Glutamatergic neuron (in vitro differentiated cells): ENCODE data around the gene PLA2G7. TPM values are rescaled to one million over a fixed set of nuclear protein-coding genes. Genes with fewer than 3 reads are reported as not detected.

Source experiments
- DNase-seq: peaks from one replicate; pipeline ENCODE4 v3.0.0; 2022
- H3K27ac Mint-ChIP-seq: one replicate; pipeline ENCODE4 v1.8.0; 2020; ENCODE audit warnings: mild to moderate bottlenecking, mixed read lengths, inconsistent platforms; ENCODE audit not compliant: unreplicated experiment
- H3K27me3 Mint-ChIP-seq: one replicate; pipeline ENCODE4 v1.8.0; 2020; ENCODE audit warnings: mild to moderate bottlenecking, moderate library complexity, mixed read lengths, inconsistent platforms; ENCODE audit not compliant: unreplicated experiment
- H3K36me3 Mint-ChIP-seq: one replicate; pipeline ENCODE4 v1.8.0; 2020; ENCODE audit warnings: mild to moderate bottlenecking, mixed read lengths, inconsistent platforms; ENCODE audit not compliant: unreplicated experiment
- H3K4me1 Mint-ChIP-seq: one replicate; pipeline ENCODE4 v1.8.0; 2020; ENCODE audit warnings: mild to moderate bottlenecking, low read depth, mixed read lengths, inconsistent platforms; ENCODE audit not compliant: unreplicated experiment
- H3K4me3 Mint-ChIP-seq: one replicate; pipeline ENCODE4 v1.8.0; 2020; ENCODE audit warnings: mild to moderate bottlenecking, mixed read lengths, inconsistent platforms; ENCODE audit not compliant: unreplicated experiment
- H3K9me3 Mint-ChIP-seq: one replicate; pipeline ENCODE4 v1.8.0; 2020; ENCODE audit warnings: mild to moderate bottlenecking, moderate library complexity, mixed read lengths, inconsistent platforms; ENCODE audit not compliant: unreplicated experiment
- CTCF ChIP-seq: fragments of 200-600 bp; sonication (generic); IDR thresholded peaks from one replicate; pipeline ENCODE4 v1.5.0; 2021; ENCODE audit not compliant: partially characterized antibody, unreplicated experiment
- total RNA-seq: library from RNA; stranded (reverse); fragmentation: NEBNext Ultra II Directional; extraction: Animal tissue kit (Norgen Biotek cat#: 25700); gene quantifications from one replicate; pipeline ENCODE4 v1.2.1, GENCODE V29; 2021; ENCODE audit not compliant: unreplicated experiment

PLA2G7 gene
- total RNA-seq, 1 donor from 2014 or later, result 0.44 TPM

GRCh38 chr6:46711491-46711890, 23.7 kb downstream of the PLA2G7 start:
- TF ChIP-seq CTCF, result no peak
- DNase-seq, result no peak
- Mint-ChIP-seq H3K27ac (no peak overlapping the region), H3K36me3 (no peaks in the 10 kb centered on the region), H3K4me1 (no peaks in the 10 kb centered on the region), H3K4me3 (no peak overlapping the region), H3K27me3 (peaks cover 2% of the 10 kb centered on the region), H3K9me3 (no peaks in the 10 kb centered on the region)

GRCh38 chr6:46706464-46706863, 28.7 kb downstream of the PLA2G7 start:
- H3K4me3 Mint-ChIP-seq, result no peak overlapping the region
- no peak for DNase-seq
- H3K36me3 Mint-ChIP-seq, result no peaks in the 10 kb centered on the region
- TF ChIP-seq CTCF, result no peak
- no peaks in the 10 kb centered on the region for H3K9me3 Mint-ChIP-seq
- H3K4me1 Mint-ChIP-seq, result no peaks in the 10 kb centered on the region
- peaks cover 2% of the 10 kb centered on the region for H3K27me3 Mint-ChIP-seq
- H3K27ac Mint-ChIP-seq, result no peak overlapping the region

- Mint-ChIP-seq H3K36me3 (no peaks in the 10 kb centered on the region), H3K9me3 (no peaks in the 10 kb centered on the region), H3K27me3 (peaks cover 2% of the 10 kb centered on the region), H3K27ac (no peak overlapping the region), H3K4me3 (no peak overlapping the region), H3K4me1 (no peaks in the 10 kb centered on the region)
- no peak for DNase-seq
- TF ChIP-seq CTCF, result no peak
These were observed 30.6 kb downstream of the PLA2G7 start for GRCh38 chr6:46704562-46704961.

GRCh38 chr6:46699970-46700369, 35.2 kb downstream of the PLA2G7 start:
- Mint-ChIP-seq H3K4me3 (no peak overlapping the region), H3K9me3 (no peaks in the 10 kb centered on the region), H3K27me3 (no peaks in the 10 kb centered on the region), H3K4me1 (no peaks in the 10 kb centered on the region), H3K27ac (no peak overlapping the region), H3K36me3 (no peaks in the 10 kb centered on the region)
- no peak for TF ChIP-seq CTCF
- DNase-seq, result no peak

GRCh38 chr6:46690911-46691451, 44.2 kb downstream of the PLA2G7 start:
- TF ChIP-seq CTCF, result no peak
- no peak for DNase-seq
- Mint-ChIP-seq H3K9me3 (no peaks in the 10 kb centered on the region), H3K4me3 (no peak overlapping the region), H3K27me3 (no peaks in the 10 kb centered on the region), H3K36me3 (no peaks in the 10 kb centered on the region), H3K4me1 (no peaks in the 10 kb centered on the region), H3K27ac (no peak overlapping the region)
